ENCODE results near the gene TMEM263. TPM values are rescaled to one million over a fixed set of nuclear protein-coding genes. Genes with fewer than 3 reads are reported as not detected.
"Not testable (repeated sequence)": the region's sequence is repeated elsewhere in the genome, so short reads cannot be mapped to it uniquely, and the experiment has no call there.

TMEM263 gene
- total RNA-seq, 6 experiments from 2014 or later = 157 to 188 (median 167) TPM

GRCh38 chr12:106997916-106998315 is 42.2 kb downstream of the TMEM263 start:
- H3K27me3 Mint-ChIP-seq (ENCODE audit: insufficient read depth) = no peaks in the 10 kb centered on the region
- no peak overlapping the region for H3K4me3 Mint-ChIP-seq
- DNase-seq = no peak
- H3K9me3 Mint-ChIP-seq = no peaks in the 10 kb centered on the region
- H3K4me1 Mint-ChIP-seq (ENCODE audit: low read depth) = peaks cover 28% of the 10 kb centered on the region
- H3K27ac Mint-ChIP-seq = no peak overlapping the region
- peaks cover 14% of the 10 kb centered on the region for H3K36me3 Mint-ChIP-seq (ENCODE audit: low read depth)
- TF ChIP-seq CTCF (IDR thresholded peaks at IDR 0.05) = no peak

GRCh38 chr12:106999446-106999845 is 43.7 kb downstream of the TMEM263 start:
- no peak for DNase-seq

GRCh38 chr12:107002665-107003064 is 47.0 kb downstream of the TMEM263 start:
- H3K4me3 Mint-ChIP-seq = not testable (repeated sequence)

More at GRCh38 chr12:106999446-106999845, 43.7 kb downstream of the TMEM263 start:
- Mint-ChIP-seq H3K36me3 (ENCODE audit: low read depth) (peaks cover 14% of the 10 kb centered on the region), H3K9me3 (no peaks in the 10 kb centered on the region), H3K4me1 (ENCODE audit: low read depth) (peaks cover 18% of the 10 kb centered on the region), H3K27ac (no peak overlapping the region), H3K27me3 (ENCODE audit: insufficient read depth) (no peaks in the 10 kb centered on the region), H3K4me3 (no peak overlapping the region)
- no peak for TF ChIP-seq CTCF (IDR thresholded peaks at IDR 0.05)

GRCh38 chr12:107007411-107007810 is 51.7 kb downstream of the TMEM263 start:
- Mint-ChIP-seq H3K9me3 (no peaks in the 10 kb centered on the region), H3K27ac (no peak overlapping the region), H3K4me3 (no peak overlapping the region), H3K4me1 (ENCODE audit: low read depth) (no peaks in the 10 kb centered on the region), H3K36me3 (ENCODE audit: low read depth) (no peaks in the 10 kb centered on the region), H3K27me3 (ENCODE audit: insufficient read depth) (no peaks in the 10 kb centered on the region)
- no peak for DNase-seq
- TF ChIP-seq CTCF (IDR thresholded peaks at IDR 0.05) = no peak

More at GRCh38 chr12:107002665-107003064, 47.0 kb downstream of the TMEM263 start:
- H3K27ac Mint-ChIP-seq; H3K27me3 Mint-ChIP-seq (ENCODE audit: insufficient read depth); H3K36me3 Mint-ChIP-seq (ENCODE audit: low read depth); H3K9me3 Mint-ChIP-seq; DNase-seq; H3K4me1 Mint-ChIP-seq (ENCODE audit: low read depth): not testable (repeated sequence)

GRCh38 chr12:107011519-107011918 is 55.8 kb downstream of the TMEM263 start:
- Mint-ChIP-seq H3K4me1 (ENCODE audit: low read depth) (no peaks in the 10 kb centered on the region), H3K27me3 (ENCODE audit: insufficient read depth) (no peaks in the 10 kb centered on the region), H3K9me3 (no peaks in the 10 kb centered on the region), H3K36me3 (ENCODE audit: low read depth) (no peaks in the 10 kb centered on the region), H3K4me3 (no peak overlapping the region), H3K27ac (no peak overlapping the region)
- TF ChIP-seq CTCF (IDR thresholded peaks at IDR 0.05) = no peak
- DNase-seq = no peak

- TF ChIP-seq CTCF (IDR thresholded peaks at IDR 0.05) = no peak
- Mint-ChIP-seq H3K27me3 (ENCODE audit: insufficient read depth) (no peaks in the 10 kb centered on the region), H3K4me3 (no peak overlapping the region), H3K36me3 (ENCODE audit: low read depth) (no peaks in the 10 kb centered on the region), H3K9me3 (no peaks in the 10 kb centered on the region), H3K4me1 (ENCODE audit: low read depth) (no peaks in the 10 kb centered on the region), H3K27ac (no peak overlapping the region)
- no peak for DNase-seq
Observed at GRCh38 chr12:107012736-107013425, 57.2 kb downstream of the TMEM263 start.

All from HFFc6 (cell line).